GM19240 (cell line): ENCODE data around the gene UVSSA.

ENCODE experiments used
- DNase-seq: peaks from one replicate; pipeline ENCODE4 v3.0.0; 2011; ENCODE audit warnings: low spot score; ENCODE audit not compliant: insufficient read length

The UVSSA gene, protein sequence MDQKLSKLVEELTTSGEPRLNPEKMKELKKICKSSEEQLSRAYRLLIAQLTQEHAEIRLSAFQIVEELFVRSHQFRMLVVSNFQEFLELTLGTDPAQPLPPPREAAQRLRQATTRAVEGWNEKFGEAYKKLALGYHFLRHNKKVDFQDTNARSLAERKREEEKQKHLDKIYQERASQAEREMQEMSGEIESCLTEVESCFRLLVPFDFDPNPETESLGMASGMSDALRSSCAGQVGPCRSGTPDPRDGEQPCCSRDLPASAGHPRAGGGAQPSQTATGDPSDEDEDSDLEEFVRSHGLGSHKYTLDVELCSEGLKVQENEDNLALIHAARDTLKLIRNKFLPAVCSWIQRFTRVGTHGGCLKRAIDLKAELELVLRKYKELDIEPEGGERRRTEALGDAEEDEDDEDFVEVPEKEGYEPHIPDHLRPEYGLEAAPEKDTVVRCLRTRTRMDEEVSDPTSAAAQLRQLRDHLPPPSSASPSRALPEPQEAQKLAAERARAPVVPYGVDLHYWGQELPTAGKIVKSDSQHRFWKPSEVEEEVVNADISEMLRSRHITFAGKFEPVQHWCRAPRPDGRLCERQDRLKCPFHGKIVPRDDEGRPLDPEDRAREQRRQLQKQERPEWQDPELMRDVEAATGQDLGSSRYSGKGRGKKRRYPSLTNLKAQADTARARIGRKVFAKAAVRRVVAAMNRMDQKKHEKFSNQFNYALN

DNA sequence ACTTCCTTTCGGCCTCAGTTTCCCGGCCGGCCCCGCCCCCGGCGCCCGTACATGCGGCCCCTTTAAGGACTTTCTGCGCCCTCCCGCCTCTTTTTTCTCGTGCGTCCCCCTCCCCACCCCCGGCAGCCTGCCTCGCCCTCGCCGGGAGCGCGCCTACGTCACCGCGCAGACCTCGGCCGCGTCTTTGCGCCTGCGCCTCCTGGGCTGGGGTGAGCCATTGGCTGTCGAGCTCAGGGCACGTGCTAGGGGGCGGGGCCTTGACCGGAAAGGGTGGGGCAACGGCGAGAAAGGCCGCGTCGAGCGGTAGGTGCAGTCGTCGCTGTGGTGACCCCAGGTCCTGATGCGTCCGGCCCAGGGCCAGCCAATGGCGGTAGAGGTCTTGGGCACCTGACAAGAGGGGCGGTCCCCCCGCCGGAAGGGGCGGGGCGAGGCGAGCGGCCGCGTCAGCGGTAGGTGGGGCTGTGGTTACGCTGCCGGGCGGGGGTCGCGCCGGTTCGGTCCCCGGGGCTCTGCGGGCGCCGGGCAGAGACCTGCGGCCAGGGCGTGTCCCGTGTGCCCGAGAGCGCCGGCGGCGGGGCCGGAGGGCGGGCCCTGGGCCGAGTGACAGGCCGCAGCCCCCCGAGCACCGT is at the start of gene UVSSA:
Gene UVSSA (plus strand): TSS at position 428 of the 629 bp plus-strand sequence. CDS start 884 bp downstream, outside the sequence.
- peak; percentile 100 for DNase-seq

DNA sequence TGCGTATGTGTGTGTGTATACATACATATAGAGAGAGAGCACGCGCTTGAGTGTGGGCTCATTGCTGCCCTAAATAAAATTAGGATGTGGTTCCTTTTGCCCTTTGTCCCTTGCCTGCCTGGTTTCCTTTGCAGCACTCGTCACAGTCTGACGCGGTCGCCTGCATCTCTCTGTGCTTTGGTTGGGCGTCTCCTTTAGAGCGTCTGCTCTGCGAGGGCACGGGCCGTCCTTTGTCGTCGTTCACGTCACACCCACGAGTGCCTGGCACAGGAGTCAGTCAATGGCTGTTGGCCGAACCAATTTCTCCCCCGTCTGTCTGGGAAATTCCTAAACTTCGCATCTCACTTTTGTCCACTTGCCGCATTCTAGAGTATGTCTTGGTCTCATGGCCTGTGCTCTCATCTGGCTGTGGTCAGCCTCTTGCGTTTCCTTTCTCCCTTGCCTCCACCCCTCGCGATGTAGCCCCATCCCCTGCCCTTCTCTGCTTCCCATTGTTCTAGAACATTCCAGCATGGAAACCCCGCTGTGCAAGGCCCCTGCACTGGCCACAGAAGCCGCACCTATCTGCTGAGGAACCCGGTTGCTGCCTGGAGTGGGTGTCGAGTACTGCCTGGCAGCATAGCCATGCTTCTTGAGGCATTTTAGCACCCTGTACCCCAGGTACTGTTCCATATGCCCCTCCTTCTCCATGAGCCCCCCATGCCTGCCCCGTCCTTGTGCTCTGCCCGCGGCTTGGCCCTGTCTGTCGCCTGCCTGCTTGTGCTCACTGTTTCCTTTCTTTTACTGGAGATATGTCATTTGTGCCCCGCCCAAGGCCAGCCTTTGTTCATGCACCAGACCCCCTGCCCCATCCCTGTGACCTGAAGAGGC is 49.3 kb upstream of the UVSSA start:
- no peak for DNase-seq

DNA sequence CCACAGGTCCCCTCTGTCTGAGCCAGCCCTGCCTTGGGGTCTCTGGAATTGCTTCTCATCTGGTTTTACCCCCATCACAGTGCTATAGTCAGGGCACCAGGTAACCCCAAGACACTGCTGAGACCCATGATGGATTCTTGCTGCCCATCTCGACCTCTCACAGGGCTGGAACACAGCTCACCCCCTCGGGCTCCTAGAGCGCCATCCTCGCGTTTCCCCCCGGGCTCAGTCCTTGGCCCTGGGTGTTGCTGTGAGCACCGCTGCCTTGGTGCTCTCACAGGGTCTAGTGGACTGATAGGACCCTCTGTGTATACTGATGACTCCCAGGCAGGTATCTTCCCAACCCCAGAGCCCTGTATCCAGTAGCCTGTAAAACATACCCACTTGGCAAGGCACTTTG is 48.5 kb upstream of the UVSSA start:
- DNase-seq: no peak

DNA sequence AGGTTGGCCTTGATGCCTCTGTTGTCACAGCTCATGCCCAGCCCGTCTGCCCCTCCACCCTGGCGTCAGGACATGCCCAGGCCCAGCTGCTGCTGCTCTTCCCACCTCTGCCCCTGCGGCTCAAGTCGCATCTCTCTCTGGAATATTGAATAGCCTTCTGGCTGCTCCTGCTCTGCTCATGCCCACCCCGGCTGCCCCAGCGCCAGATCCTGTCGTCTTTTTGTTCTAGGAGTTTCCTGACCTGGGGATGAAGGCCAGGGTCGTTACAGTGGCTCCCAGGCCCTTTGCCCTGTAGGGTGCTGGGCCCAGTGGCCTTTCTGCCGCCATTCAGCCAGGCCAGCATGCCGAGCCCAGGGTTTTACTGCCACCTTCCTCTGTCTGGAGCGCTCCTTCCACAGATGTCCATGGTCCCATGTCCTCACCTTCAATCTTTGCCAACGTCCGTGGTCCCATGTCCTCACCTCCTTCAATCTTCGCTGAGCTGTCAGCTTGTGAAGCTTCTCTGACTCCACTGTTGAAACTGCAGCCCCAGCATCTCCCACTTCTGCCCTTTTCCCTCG is 47.6 kb upstream of the UVSSA start:
- no peak for DNase-seq

DNA sequence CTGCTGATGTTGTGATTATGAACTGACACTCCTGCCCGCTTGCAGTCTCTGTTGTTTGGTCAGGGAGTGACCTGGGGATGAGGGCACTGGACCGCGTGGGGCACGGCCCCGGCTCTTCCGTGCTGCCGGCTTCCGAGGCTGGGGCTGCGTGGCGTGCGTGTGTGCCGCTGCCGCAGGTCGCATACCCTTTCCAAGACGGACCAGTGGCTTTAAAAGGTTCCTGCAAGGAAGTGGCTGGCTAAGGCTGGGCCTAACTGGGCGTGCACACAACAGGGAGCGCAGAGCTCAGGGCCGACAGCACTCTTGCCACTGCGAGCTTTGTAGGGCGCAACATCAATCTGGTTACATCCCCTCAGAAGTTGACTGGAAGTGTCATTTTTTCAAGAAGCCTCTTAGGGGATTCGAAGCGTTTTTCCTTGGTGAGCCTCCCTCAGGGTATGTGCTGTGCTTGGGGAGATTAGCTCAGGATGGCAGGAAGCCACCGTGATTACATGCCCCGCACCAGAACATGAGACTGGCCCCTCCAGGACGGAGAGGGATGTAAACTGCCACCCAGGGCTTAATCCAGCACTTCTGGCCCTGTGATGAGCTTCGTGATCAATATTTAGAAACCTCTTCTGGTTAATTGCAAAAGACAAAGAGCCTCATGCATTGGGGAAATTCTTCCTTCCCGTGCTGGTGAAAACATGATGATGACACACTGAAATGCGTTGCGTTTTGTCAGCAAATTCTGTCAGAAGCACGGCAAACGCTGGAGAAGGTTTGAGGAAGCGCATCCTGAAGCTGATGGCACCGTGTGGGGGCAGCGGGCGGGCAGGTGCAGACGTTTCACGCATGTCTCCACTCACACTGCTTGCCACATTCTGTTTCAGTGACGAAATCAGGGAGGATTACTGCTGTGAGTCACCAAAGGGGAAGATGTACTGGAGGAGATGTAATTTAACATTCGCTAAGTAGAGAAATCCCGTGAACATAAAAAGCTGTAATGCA is 46.2 kb upstream of the UVSSA start:
- DNase-seq: no peak

DNA sequence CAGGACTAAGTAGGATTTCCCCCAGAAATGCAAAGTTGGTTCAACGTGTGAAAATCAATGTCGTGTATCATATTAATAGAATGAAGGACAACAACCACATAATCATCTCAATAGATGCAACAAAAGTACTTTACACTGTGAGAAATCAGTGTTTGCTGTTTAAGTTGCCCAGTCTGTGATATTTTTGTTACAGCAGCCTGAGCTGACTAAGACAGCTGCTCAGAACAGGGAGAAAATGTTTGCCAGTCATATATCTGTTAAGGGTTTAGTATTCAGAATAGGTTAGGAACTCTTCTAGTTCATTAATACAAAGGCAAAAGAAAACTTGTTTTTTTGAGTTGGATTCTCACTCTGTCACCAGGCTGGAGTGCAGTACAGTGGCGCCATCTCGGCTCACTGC is 44.8 kb upstream of the UVSSA start:
- no peak for DNase-seq

DNA sequence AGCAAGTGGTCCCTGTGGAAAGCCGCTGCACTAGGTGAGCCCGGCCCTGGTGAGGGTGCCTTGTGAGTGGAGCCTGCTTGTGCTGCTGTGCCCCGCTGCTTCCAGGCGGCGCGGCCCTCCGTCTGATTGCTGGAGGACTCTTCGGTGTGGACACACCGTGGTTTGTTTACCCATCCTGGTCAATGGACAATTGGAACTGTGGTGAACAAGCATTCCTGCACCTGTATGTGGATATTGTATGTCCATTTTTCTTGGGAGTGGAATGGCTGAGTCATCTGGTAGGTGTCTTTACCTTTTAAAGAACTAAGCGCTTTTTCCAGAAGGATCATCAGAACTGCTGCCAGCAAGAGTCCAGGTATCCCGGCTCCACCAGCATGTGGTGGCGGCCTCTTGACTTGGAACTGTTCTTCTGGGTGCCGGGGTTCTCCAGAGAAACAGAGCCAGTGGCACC is 41.7 kb upstream of the UVSSA start:
- no peak for DNase-seq

DNA sequence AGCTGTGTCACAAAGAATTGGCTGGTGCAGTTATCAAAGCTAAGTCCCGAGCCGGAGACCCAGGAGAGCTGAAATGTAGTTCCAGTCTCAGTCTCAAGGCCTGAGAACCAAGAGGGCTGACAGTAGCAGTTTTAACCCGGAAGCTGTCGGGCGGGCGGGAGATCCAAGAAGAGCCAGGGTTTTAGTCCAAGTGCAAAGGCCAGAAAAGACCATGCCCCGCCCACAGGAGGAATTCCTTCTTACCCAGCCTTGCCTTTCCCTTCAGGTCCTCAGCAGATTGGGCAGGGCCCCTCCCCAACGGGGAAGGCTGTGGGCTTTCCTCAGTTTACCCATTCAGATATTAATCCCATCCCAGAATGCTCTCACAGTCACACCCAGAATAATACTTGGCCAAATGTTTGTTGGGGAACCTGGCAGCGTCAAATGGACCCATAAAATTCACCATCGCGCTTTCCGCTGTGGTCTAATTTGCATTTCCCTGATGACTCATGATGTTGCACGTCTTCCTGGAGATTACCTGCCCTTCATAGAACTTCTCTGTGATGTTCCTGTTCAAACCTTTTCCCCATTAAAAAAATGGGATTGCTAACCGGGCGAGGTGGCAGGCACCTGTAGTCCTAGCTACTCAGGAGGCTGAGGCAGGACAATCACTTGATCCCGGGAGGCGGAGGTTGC is 41.1 kb upstream of the UVSSA start:
- DNase-seq: no peak

DNA sequence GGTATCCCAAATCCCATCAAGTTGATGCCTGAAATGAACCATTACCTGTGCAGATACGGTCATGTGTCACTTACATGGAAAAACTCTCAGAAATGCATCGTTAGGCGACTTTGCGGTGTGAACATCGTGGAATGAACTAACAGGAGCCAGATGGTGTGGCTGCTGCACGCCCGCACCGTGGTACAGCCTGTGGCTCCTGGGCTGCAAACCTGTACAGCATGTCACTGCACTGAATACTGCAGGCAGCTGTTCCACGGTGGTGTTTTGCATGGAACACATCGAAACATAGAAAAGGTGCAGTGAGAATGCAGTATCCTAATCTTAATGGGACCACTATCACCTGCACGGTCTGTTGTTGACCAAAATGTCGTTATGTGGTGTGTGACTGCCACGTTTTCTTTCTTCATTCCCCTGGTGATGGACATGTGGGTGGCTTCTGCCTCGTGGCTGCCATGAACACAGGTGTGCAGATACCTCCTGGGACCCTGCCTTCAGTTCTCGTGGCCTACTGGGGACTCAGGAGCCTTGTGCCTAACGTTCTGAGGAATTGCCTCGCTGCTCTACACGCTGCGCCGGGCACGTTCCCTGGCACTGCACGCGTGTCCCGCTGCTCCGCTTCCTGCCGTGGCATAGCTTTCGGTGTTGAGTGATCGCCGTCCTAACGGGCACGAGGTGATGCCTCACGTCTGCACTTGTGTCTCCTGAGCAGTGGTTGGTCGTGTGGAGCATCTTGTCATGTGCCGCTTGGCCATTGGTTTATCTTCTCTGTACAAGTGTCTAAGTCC is 38.9 kb upstream of the UVSSA start:
- DNase-seq: no peak

DNA sequence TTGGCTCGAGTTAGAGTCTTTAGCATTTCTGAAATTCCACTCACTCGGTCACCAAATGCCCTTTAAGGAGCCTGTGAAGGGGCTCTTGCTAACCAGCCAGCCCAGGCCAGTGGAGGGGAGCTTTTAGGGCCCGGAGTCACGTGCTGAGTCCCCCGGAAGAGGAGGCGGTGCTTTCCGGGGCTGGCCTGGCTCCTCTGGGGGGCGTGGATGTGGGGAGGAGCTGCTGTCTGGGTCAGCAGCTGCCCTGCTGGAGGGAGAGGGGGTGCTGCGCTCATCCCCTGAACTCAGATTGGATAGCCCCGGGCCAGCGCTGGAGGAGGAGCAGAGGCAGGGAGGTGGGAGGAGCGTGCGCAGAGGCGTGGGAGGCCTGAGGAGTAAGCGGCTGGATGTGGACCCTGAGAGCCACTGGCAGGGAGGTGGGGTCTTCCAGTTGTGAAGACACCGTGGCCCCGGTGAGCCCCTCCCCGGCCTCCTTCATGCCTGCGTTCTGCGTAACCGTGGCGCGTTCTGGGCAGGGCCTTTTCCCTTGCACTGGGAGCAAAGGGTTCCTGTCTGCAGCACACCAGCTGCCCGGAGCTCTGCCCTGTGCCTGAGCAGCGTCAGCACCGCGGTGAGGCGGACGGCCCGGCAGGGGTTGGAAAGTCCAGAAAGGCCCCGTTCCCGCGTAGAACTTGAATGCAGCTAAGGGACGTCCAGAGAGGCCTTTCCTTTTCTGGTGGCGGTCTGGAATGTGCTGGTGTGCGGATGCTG is 37.6 kb upstream of the UVSSA start:
- DNase-seq: peak; percentile 89

DNA sequence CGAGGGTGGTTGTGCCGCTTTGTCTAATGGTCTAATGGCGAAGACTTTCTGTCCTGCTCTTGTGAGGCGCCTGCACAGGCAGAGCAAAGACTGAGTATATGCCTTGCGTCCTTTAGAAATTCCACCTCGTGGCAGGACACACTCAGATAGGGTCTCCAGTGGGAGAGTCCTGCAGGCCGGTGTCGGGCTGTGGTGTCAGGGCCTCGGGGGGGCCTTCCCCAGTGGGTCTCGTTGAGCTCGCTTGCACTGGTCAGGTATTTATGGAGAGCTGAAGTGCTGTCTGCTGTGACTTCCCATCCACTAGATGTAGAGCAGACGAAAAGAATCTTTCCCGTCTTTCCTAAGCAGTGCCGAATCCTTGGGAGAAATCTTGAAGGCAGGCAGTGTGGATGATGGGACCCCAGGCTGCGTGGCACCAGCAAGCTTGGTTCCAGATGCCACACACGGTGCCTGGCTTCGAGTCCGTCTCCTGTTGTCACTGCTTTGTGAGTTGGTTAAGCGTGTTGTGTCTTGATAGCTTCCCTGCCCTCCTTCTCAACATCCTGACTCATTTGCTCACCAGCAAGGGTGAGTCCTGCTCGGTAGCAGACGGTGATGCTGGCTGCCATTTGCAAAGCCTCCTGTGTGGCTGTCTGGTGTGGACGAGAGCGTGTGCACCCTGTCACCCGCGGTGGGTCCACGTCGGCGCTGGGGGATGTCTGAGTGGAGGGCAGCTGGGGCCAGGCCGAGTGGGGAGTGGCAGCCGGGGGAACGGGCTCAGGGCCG is 36.8 kb upstream of the UVSSA start:
- no peak for DNase-seq

DNA sequence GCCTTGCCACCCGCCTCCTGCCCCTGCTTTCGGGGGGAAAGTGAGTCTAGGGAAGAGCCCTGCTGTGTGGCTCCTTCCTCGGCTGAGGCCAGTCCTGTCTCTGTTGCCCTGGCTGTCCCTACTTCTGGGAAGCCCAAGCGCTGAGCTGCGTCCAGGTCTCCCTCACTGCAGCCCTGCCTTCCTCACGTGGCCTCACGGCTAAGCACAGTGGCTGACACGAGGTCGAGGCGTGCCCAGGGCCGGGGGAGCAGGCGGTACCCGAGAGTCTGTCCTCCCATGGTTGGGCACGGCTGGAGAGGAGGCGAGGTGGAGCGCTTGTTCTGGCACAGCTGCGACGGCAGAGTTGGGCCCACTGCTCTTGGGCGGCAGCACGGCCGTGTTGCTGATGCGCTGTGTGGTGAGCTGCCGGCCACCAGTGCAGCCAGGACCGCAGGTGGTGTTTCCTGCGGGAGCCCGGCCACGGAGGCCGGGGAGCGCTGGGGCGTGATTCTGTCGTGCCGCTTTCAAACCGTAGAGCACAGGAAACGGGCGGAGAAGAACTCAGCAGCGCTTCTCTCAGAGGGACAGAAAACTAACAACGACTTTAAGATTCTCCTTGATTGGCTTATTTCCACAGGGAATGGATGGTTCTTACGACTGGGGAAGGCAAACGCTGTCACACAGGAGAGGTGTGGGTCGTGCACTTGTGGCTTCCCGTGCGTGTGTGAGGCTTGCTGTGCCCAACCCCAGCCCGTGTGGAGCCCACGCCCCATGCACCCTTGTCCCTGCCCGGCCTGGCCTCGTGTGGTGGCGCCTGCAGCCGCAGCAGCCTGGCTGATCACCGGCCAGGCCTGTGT is 36.0 kb upstream of the UVSSA start:
- no peak for DNase-seq

DNA sequence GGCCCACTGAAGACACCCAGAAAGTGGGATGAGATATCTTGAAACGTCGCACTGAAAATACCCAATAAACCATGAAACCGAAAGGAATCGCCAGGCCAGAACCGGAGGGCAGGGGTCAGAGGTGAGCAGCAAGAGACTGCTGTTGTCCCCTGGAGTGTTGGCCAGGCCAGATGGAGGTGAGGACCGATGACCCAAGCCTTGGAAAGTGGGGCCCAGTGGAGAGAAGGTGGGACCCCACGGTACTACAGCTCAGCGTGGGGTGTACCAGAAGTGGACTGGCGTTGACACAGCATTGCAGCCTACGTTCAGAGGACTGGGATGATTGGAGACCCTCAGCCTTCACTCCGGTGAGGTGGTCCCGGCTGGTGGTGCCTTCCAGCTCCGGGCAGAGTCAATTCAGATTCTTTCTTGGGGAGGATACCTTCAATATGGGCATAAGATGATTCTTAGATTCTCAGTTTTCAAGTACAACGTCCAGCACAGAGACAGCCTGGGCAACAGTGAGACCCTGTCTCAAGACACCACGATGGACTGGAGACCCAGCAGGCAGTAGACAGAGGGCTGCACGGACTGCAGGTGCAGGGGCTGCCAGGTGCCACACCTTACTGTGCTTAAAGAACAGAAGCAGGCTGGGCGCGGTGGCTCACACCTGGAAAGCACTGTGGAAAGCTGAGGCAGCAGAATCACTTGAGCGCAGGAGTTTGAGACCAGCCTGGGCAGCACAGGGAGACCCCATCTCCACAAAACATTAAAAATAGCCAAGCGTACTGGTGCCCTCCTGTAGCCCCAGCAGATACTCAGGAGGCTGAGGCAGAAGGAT is 34.0 kb upstream of the UVSSA start:
- no peak for DNase-seq

DNA sequence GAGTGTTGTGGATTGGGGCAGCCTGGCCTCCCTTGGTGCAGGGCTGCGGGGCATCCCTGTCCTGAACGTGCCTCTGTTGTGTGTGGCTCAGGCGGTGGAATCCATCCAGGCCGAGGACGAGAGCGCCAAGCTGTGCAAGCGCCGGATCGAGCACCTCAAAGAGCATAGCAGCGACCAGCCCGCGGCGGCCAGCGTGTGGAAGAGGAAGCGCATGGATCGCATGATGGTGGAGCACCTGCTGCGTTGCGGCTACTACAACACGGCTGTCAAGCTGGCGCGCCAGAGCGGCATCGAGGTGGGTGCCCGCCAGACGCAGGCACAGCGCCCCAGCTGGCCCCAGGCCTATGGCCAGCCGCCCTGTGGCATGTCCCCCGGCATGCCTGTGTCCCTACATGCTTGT is 31.7 kb upstream of the UVSSA start:
- DNase-seq: no peak

DNA sequence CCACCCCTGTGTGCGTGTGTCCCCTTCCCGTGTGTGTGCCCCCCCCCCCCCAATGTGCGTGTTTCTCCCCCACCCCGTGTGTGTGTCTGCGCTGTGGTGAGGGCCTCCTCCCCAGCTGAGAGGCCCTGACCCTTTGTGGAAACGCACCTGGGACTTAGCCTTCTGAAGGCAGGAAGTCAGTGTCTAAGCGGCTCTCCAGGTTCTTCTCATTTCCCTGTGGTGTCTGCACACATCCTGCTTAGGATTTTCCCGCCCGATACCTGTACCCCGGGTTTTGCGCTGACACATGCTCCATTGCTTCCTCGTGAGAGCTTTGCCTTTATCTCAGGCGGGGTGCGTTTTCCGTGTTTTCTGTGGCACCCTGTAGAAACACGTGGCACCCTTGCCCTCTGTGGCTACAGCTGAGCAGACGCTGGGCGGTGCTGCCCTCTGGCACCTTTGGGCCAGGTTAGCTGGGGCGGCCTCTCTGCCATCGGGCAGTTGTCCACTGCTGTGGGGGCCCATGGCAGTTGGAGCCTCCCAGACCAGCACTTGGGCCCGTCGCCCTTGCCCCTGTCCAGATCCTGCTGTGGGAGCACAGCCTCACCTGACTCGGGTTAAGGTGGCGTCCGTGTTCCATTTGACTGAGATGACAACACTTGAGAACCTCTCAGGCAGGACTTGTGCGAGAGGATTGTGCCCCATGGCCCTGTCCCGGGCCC is 31.0 kb upstream of the UVSSA start:
- DNase-seq: no peak
